MM.1S (cell line): ENCODE measurements around the gene SEPTIN5.

ENCODE experiments used
- DNase-seq: peaks from one replicate; pipeline ENCODE4 v3.0.0-alpha.2; 2015
- H2AFZ ChIP-seq: fragments of 300-600 bp; sonication (generic); 2 replicates; pipeline ENCODE4 v1.6.0; 2016; ENCODE audit warnings: antibody characterized with exemption, low read length
- H3F3A ChIP-seq: fragments of 300-600 bp; sonication (generic); 2 replicates; pipeline ENCODE4 v1.6.1; 2016; ENCODE audit warnings: mild to moderate bottlenecking, antibody characterized with exemption, low read length, moderate library complexity, mixed read lengths; ENCODE audit not compliant: insufficient read depth
- H3K27ac ChIP-seq: fragments of 300-600 bp; sonication (generic); 2 replicates; pipeline ENCODE4 v1.5.1; 2016; ENCODE audit warnings: mild to moderate bottlenecking, low read length
- H3K27me3 ChIP-seq: fragments of 300-600 bp; sonication (generic); replicated peaks from 2 replicates; pipeline ENCODE4 v1.6.0; 2016; ENCODE audit warnings: low read length; ENCODE audit not compliant: insufficient read depth
- H3K36me3 ChIP-seq: fragments of 300-600 bp; sonication (generic); replicated peaks from 2 replicates; pipeline ENCODE4 v1.6.1; 2016; ENCODE audit warnings: mild to moderate bottlenecking, low read length, mixed read lengths; ENCODE audit not compliant: insufficient read depth
- H3K4me1 ChIP-seq: fragments of 300-600 bp; sonication (generic); 2 replicates; pipeline ENCODE4 v1.6.1; 2016; ENCODE audit warnings: low read length, mixed read lengths
- H3K4me2 ChIP-seq: fragments of 300-600 bp; sonication (generic); 2 replicates; pipeline ENCODE4 v1.6.0; 2016; ENCODE audit warnings: low read depth, low read length
- H3K4me3 ChIP-seq: fragments of 300-600 bp; sonication (generic); 2 replicates; pipeline ENCODE4 v1.5.1; 2016; ENCODE audit warnings: low read length, mixed read lengths
- H3K79me2 ChIP-seq: fragments of 300-600 bp; sonication (generic); 2 replicates; pipeline ENCODE4 v1.6.1; 2016; ENCODE audit warnings: mixed run types, low read length, mixed read lengths
- H3K9ac ChIP-seq: fragments of 300-600 bp; sonication (generic); 2 replicates; pipeline ENCODE4 v1.6.1; 2016; ENCODE audit warnings: low read length, mixed read lengths
- H3K9me2 ChIP-seq: fragments of 300-600 bp; sonication (generic); replicated peaks from 2 replicates; pipeline ENCODE4 v1.6.1; 2016; ENCODE audit warnings: mild to moderate bottlenecking, low read length, mixed read lengths; ENCODE audit not compliant: insufficient read depth
- H3K9me3 ChIP-seq: fragments of 300-600 bp; sonication (generic); replicated peaks from 2 replicates; pipeline ENCODE4 v1.6.1; 2016; ENCODE audit warnings: mild to moderate bottlenecking, low read length, mixed read lengths; ENCODE audit not compliant: insufficient read depth
- H4K20me1 ChIP-seq: fragments of 300-600 bp; sonication (generic); 2 replicates; pipeline ENCODE4 v1.6.1; 2016; ENCODE audit warnings: mild to moderate bottlenecking, low read length, moderate library complexity, mixed read lengths; ENCODE audit not compliant: insufficient read depth
- CTCF ChIP-seq: fragments of 300-600 bp; sonication (generic); IDR thresholded peaks from 2 replicates; pipeline ENCODE4 v1.5.1; 2016; ENCODE audit warnings: antibody characterized with exemption, low read length, mixed read lengths
- EZH2 ChIP-seq: fragments of 300-600 bp; sonication (generic); optimal IDR thresholded peaks from 2 replicates; pipeline ENCODE3; 2017; ENCODE audit warnings: low read depth, mild to moderate bottlenecking, antibody characterized with exemption, low read length, mixed read lengths
- EZH2phosphoT487 ChIP-seq: fragments of 300-600 bp; sonication (generic); IDR thresholded peaks from 2 replicates; pipeline ENCODE4 v1.6.1; 2018; ENCODE audit warnings: antibody characterized with exemption, low read length

Gene SEPTIN5

DNA sequence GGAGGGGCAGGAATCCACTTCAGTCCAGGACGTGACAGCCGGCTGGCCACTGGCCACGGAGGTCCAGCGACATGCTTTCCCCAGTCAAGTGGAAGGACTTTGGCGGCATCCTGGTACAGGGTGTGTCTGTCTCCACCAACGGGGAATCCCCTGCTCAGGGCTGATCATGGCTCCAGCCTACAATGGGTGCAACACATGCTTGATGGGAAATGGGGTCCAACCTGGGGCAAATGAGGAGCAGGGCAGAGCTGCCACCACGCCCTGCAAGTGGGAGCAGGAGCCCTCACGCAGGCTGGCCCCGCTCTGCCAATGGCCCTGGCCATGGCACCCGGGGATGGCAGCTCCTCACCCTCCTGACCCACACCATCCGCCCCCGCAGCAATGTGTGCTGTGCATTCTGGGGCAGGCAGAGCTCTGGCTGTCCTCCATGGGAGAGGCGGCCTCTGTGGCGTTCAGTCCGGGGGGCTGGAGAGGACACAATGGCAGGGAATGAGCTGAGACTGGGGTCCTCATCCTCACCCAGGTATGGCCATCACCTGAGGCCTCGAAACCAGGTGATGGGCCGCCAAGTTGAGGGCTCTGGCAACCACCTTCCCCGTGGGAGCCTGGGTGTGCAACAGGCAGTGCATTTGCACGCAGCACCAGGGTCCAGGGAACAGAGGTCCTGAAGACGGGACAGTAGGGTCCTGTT is 5.8 kb upstream of the SEPTIN5 start:
- peaks cover 88% of the 10 kb centered on the region for H3K27me3 ChIP-seq

GRCh38 chr22:19709063-19709769 is 5.1 kb upstream of the SEPTIN5 start:
- Histone ChIP-seq H3F3A (no peaks in the 10 kb centered on the region), H3K27ac (no peak overlapping the region), H3K4me3 (no peak overlapping the region), H3K9ac (no peak overlapping the region), H3K27me3 (peaks cover 88% of the 10 kb centered on the region), H2AFZ (no peak overlapping the region), H3K9me2 (no peaks in the 10 kb centered on the region), H3K4me1 (no peaks in the 10 kb centered on the region), H4K20me1 (no peaks in the 10 kb centered on the region), H3K36me3 (no peaks in the 10 kb centered on the region), H3K4me2 (no peak overlapping the region), H3K79me2 (no peaks in the 10 kb centered on the region), H3K9me3 (no peaks in the 10 kb centered on the region)
- no peak for TF ChIP-seq EZH2phosphoT487
- TF ChIP-seq EZH2, result no peak
- TF ChIP-seq CTCF, result no peak
- DNase-seq, result no peak

More for the DNA sequence above, 5.8 kb upstream of the SEPTIN5 start:
- Histone ChIP-seq H3K9me3 (no peaks in the 10 kb centered on the region), H3K9ac (no peak overlapping the region), H3K27ac (no peak overlapping the region), H3F3A (no peaks in the 10 kb centered on the region), H3K4me1 (no peaks in the 10 kb centered on the region), H3K4me2 (no peak overlapping the region), H4K20me1 (no peaks in the 10 kb centered on the region), H3K4me3 (no peak overlapping the region), H3K9me2 (no peaks in the 10 kb centered on the region), H2AFZ (no peak overlapping the region), H3K79me2 (no peaks in the 10 kb centered on the region), H3K36me3 (no peaks in the 10 kb centered on the region)
- DNase-seq, result no peak
- TF ChIP-seq EZH2 (no peak), EZH2phosphoT487 (no peak), CTCF (no peak)

DNA sequence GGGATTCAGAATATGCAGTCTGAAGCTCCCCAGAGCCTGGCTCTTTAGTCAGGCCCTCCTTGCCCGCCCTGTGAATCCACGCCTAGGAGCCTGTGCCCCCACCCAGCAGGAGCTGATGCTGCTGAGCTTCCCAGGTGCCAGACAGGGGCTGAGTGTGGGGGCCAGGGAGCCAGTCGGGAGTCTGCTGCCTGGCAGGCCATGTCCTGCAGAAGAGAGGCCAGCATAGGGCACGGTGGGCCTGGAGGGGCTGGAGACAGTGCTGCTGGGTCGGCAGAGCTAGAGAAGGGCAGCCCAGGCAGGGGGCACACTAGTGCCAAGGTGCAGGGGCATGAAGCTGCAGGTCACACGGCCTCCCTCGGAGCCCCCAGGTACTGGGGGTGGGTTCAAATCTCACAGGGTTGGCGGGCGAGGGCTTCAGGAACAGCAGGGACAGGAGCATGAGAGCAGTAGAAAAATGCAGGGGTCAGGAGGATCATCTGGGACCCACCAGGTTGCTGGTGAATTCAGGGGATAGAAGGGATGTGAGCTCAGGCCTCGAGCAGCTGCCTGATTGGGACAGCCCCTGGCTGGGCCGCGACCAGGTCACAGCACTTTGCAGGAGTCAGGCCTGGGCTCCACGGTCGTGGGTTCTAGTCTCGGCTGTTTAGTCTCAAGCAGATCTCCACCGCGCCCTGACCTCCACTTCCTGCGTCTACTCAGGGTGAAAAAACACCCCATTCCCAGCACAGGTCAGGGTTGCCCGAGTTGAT is 4.1 kb upstream of the SEPTIN5 start:
- Histone ChIP-seq H3K9me2 (no peaks in the 10 kb centered on the region), H3K79me2 (no peaks in the 10 kb centered on the region), H3K9ac (no peak overlapping the region), H3K4me1 (no peaks in the 10 kb centered on the region), H2AFZ (no peak overlapping the region), H3K27ac (no peak overlapping the region), H3K9me3 (no peaks in the 10 kb centered on the region), H3K4me2 (no peak overlapping the region), H3K4me3 (no peak overlapping the region), H3K27me3 (peaks cover 86% of the 10 kb centered on the region), H3F3A (no peaks in the 10 kb centered on the region), H3K36me3 (no peaks in the 10 kb centered on the region), H4K20me1 (no peaks in the 10 kb centered on the region)
- no peak for TF ChIP-seq EZH2phosphoT487
- TF ChIP-seq EZH2, result no peak
- TF ChIP-seq CTCF, result no peak
- no peak for DNase-seq
